ENCODE data around the gene NTM. TPM values are rescaled to one million over a fixed set of nuclear protein-coding genes. Genes with fewer than 3 reads are reported as not detected.

The NTM gene
- total RNA-seq, 1 donor, result not detected

- DNase-seq (ENCODE audit: low read depth in 2 of 3, low spot score in 2 of 3), result no peak
Measured at GRCh38 chr11:131841925-131842635, 471.7 kb downstream of the NTM start.

- DNase-seq (ENCODE audit: low read depth in 2 of 3, low spot score in 2 of 3), result no peak
Measured at GRCh38 chr11:131845255-131845654, 474.8 kb downstream of the NTM start.

- no peak for DNase-seq (ENCODE audit: low read depth in 2 of 3, low spot score in 2 of 3)
Measured at GRCh38 chr11:131849485-131849884, 479.1 kb downstream of the NTM start.

- no peak for DNase-seq (ENCODE audit: low read depth in 2 of 3, low spot score in 2 of 3)
Measured at GRCh38 chr11:131850507-131850906, 480.1 kb downstream of the NTM start.

GRCh38 chr11:131851964-131852755 lies 481.7 kb downstream of the NTM start:
- no peak for DNase-seq (ENCODE audit: low read depth in 2 of 3, low spot score in 2 of 3)

- no peak for DNase-seq (ENCODE audit: low read depth in 2 of 3, low spot score in 2 of 3)
Measured at GRCh38 chr11:131852757-131853156, 482.3 kb downstream of the NTM start.

GRCh38 chr11:131854391-131854790 lies 484.0 kb downstream of the NTM start:
- no peak for DNase-seq (ENCODE audit: low read depth in 2 of 3, low spot score in 2 of 3)

GRCh38 chr11:131855320-131855719 lies 484.9 kb downstream of the NTM start:
- no peak for DNase-seq (ENCODE audit: low read depth in 2 of 3, low spot score in 2 of 3)

- DNase-seq (ENCODE audit: low read depth in 2 of 3, low spot score in 2 of 3), result no peak
Measured at GRCh38 chr11:131857246-131857645, 486.8 kb downstream of the NTM start.

- DNase-seq (ENCODE audit: low read depth in 2 of 3, low spot score in 2 of 3), result no peak
Measured at GRCh38 chr11:131858505-131858904, 488.1 kb downstream of the NTM start.

GRCh38 chr11:131859538-131860210 lies 489.3 kb downstream of the NTM start:
- DNase-seq (ENCODE audit: low read depth in 2 of 3, low spot score in 2 of 3), result peak in 2 of 3 donors; percentile 40 to 71

GRCh38 chr11:131864228-131864627 lies 493.8 kb downstream of the NTM start:
- no peak for DNase-seq (ENCODE audit: low read depth in 2 of 3, low spot score in 2 of 3)

GRCh38 chr11:131865860-131866259 lies 495.4 kb downstream of the NTM start:
- no peak for DNase-seq (ENCODE audit: low read depth in 2 of 3, low spot score in 2 of 3)

- no peak for DNase-seq (ENCODE audit: low read depth in 2 of 3, low spot score in 2 of 3)
Measured at GRCh38 chr11:131866535-131867400, 496.4 kb downstream of the NTM start.

GRCh38 chr11:131867457-131868257 lies 497.2 kb downstream of the NTM start:
- peak in 2 of 3 donors; percentile 36 to 72 for DNase-seq (ENCODE audit: low read depth in 2 of 3, low spot score in 2 of 3)

GRCh38 chr11:131868629-131869507 lies 498.5 kb downstream of the NTM start:
- no peak for DNase-seq (ENCODE audit: low read depth in 2 of 3, low spot score in 2 of 3)

GRCh38 chr11:131870305-131870704 lies 499.9 kb downstream of the NTM start:
- no peak for DNase-seq (ENCODE audit: low read depth in 2 of 3, low spot score in 2 of 3)

- no peak for DNase-seq (ENCODE audit: low read depth in 2 of 3, low spot score in 2 of 3)
Measured at GRCh38 chr11:131871006-131871405, 500.6 kb downstream of the NTM start.

GRCh38 chr11:131874070-131874469 lies 503.7 kb downstream of the NTM start:
- no peak for DNase-seq (ENCODE audit: low read depth in 2 of 3, low spot score in 2 of 3)

Data from hematopoietic multipotent progenitor cell (in vitro differentiated cells).